ENCODE measurements around the gene CAMKMT.

CAMKMT gene

DNA sequence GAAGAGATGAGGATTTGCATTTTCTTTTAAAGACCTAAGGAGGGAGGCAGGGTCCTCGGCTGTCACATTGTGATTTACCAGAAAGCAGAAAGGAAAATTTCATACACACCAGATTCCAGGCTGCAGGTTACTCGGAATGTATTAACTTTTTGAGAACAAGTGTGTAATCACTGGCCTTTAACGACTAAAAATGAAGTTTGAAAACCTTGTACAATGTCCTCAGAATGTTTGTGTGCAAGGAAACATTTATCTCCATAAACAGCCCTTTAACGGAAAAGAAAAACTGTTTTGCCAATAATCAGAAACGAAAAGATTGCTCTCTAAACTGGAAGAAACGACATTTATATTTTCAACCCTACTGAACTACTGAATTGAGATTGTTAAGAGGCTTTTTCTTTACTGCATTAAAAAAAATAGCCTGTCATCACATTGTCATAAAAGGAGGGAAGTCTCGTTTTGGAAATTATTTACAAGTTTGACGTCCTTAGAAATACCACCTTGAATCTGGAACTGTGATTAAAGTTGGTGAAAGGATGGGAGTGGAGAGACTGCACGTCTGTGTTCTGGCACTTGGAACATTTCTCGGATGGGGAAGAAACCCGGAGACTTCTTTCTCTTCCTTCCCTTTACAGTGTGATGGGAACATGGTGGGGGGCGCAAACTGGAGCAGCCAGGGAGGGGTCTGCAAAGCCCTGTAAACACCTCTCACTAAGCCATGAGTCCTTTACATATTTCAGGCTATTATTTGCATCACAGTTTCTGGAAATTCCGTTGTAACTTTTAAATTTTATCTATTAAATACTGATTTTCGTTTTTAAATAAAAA is 445.7 kb downstream of the CAMKMT start:
- no peaks in the 10 kb centered on the region for H3K36me3 ChIP-seq (ENCODE audit: control insufficient read depth in 4 of 4, insufficient read depth in 4 of 4, low read length in 3 of 4)
- POLR2A ChIA-PET, result no interaction called here
- 16% methylated on average over 3 of the region's 14 CpGs for WGBS (ENCODE audit: insufficient coverage)

DNA sequence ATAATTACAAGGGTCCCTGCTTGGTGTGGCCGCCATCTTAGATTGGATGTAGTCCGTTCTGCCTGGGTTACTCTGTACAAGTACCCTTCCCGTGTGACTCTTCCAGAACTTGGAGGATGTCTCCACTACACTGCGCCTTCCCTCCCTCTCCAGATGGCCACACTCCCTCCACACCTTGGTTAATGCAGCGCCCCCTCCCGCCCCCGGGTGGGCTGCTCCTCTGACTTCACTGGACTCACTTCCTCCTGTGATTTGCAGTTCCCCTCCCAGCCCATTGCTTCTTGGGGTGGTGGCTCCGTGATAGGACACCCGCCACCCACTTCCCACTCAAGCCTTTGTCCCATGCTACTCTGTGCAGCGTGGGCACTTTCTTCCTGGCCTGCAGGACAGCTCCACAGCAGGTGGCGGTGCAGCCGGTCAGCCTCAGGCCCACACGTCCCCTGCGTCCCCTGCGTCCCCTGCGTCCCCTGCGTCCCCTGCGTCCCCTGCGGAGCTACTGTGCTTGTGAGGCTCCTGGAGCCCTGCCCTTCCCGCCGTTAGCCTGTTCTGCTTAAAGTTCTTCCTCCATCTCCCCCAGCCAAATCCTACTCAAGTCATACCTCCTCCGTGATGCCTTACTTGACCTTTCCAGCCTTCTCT is 449.3 kb downstream of the CAMKMT start:
- Histone ChIP-seq H3K27me3 (replicated peaks in 2 of 5; ENCODE audit: control insufficient read depth in 4 of 5, insufficient read depth in 5 of 5, low read length in 4 of 5) (peaks cover 19 to 88% (median 24%) of the 10 kb centered on the region in 5 experiments), H3K9me3 (ENCODE audit: control extremely low read depth in 1 of 5, control insufficient read depth in 4 of 5, insufficient read depth in 2 of 5, low read depth in 1 of 5, low read length in 4 of 5) (peaks cover 0 to 3% (median 0%) of the 10 kb centered on the region in 5 experiments), H3K4me1 (ENCODE audit: control extremely low read depth in 1 of 4, control insufficient read depth in 4 of 4, insufficient read depth in 4 of 4, low read length in 3 of 4) (no peaks in the 10 kb centered on the region), H3K27ac (ENCODE audit: insufficient read depth in 1 of 2, low read depth in 1 of 2, low read length in 2 of 2, poor library complexity in 1 of 2, severe bottlenecking in 2 of 2) (no peak overlapping the region), H3K36me3 (ENCODE audit: control insufficient read depth in 4 of 4, insufficient read depth in 4 of 4, low read length in 3 of 4) (no peaks in the 10 kb centered on the region), H3K4me3 (ENCODE audit: control insufficient read depth in 1 of 7, extremely low read depth in 1 of 7, insufficient read depth in 4 of 7, low read depth in 2 of 7, low read length in 6 of 7) (no peak overlapping the region)
- ChIA-PET POLR2A (no interaction called here), CTCF (no interaction called here)
- WGBS (ENCODE audit: insufficient coverage), result 83% methylated on average over 20 of the region's 22 CpGs
- DNase-seq, result no peak

More for the DNA sequence above, 445.7 kb downstream of the CAMKMT start:
- H3K27ac ChIP-seq (ENCODE audit: insufficient read depth in 1 of 2, low read depth in 1 of 2, low read length in 2 of 2, poor library complexity in 1 of 2, severe bottlenecking in 2 of 2), result no peak overlapping the region
- DNase-seq, result no peak
- peaks cover 0 to 4% (median 0%) of the 10 kb centered on the region in 4 experiments for H3K4me1 ChIP-seq (ENCODE audit: control extremely low read depth in 1 of 4, control insufficient read depth in 4 of 4, insufficient read depth in 4 of 4, low read length in 3 of 4)
- peaks cover 0 to 3% (median 0%) of the 10 kb centered on the region in 5 experiments for H3K9me3 ChIP-seq (ENCODE audit: control extremely low read depth in 1 of 5, control insufficient read depth in 4 of 5, insufficient read depth in 2 of 5, low read depth in 1 of 5, low read length in 4 of 5)
- H3K4me3 ChIP-seq (ENCODE audit: control insufficient read depth in 1 of 7, extremely low read depth in 1 of 7, insufficient read depth in 4 of 7, low read depth in 2 of 7, low read length in 6 of 7), result no peak overlapping the region
- CTCF ChIA-PET, result no interaction called here
- peaks cover 28 to 98% (median 47%) of the 10 kb centered on the region in 5 experiments for H3K27me3 ChIP-seq (replicated peaks in 2 of 5; ENCODE audit: control insufficient read depth in 4 of 5, insufficient read depth in 5 of 5, low read length in 4 of 5)

DNA sequence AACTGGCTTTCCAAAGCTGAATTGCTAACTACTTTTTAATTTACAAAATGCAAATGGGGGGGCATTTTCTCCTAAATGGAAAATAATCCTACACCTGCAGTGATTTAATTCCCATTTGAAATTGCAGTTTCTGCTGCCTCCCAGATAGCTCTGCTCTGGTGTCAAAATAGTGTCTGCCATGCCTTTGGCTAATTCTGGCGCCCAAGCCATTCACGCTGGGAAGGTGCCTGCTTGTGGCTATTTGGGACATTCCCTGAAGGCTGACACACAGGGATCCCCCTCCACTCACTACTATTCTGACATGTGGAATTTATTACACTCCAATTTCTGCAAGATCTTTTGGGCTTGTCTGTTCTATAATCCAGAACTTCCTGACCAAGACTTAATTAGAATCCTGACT is 451.4 kb downstream of the CAMKMT start:
- 100% methylated on average over 2 of the region's 2 CpGs for WGBS (ENCODE audit: insufficient coverage)

DNA sequence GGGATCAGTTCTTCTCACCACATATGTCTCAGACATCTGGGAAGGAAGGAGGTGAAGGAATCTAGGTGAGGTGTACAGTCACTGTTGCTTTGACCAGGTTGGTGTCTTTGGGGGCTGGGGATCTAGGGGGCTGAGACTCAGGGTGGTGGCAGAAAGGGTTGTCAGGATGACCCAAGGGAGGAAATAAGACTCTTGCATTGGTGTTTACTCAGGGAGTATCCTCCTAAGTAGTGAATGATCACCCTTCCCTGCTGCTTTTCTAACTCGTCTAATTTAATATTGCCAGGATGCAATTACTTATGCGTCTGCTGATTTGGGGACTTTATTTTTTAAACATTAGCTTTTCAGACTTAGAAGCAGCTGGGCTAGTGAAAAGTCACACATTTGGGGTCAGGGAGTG is 451.9 kb downstream of the CAMKMT start:
- H3K27me3 ChIP-seq (replicated peaks in 2 of 5; ENCODE audit: control insufficient read depth in 4 of 5, insufficient read depth in 5 of 5, low read length in 4 of 5), result peaks cover 2 to 73% (median 17%) of the 10 kb centered on the region in 5 experiments
- ChIA-PET CTCF (no interaction called here), POLR2A (no interaction called here)
- DNase-seq, result no peak
- no peaks in the 10 kb centered on the region for H3K36me3 ChIP-seq (ENCODE audit: control insufficient read depth in 4 of 4, insufficient read depth in 4 of 4, low read length in 3 of 4)
- no peak overlapping the region for H3K27ac ChIP-seq (ENCODE audit: insufficient read depth in 1 of 2, low read depth in 1 of 2, low read length in 2 of 2, poor library complexity in 1 of 2, severe bottlenecking in 2 of 2)
- no peak overlapping the region for H3K4me3 ChIP-seq (ENCODE audit: control insufficient read depth in 1 of 7, extremely low read depth in 1 of 7, insufficient read depth in 4 of 7, low read depth in 2 of 7, low read length in 6 of 7)
- WGBS (ENCODE audit: insufficient coverage), result 91% methylated on average over 2 of the region's 2 CpGs
- no peaks in the 10 kb centered on the region for H3K4me1 ChIP-seq (ENCODE audit: control extremely low read depth in 1 of 4, control insufficient read depth in 4 of 4, insufficient read depth in 4 of 4, low read length in 3 of 4)
- H3K9me3 ChIP-seq (ENCODE audit: control extremely low read depth in 1 of 5, control insufficient read depth in 4 of 5, insufficient read depth in 2 of 5, low read depth in 1 of 5, low read length in 4 of 5), result no peaks in the 10 kb centered on the region

More for the DNA sequence above, 451.4 kb downstream of the CAMKMT start:
- DNase-seq, result no peak
- Histone ChIP-seq H3K4me1 (ENCODE audit: control extremely low read depth in 1 of 4, control insufficient read depth in 4 of 4, insufficient read depth in 4 of 4, low read length in 3 of 4) (no peaks in the 10 kb centered on the region), H3K27ac (ENCODE audit: insufficient read depth in 1 of 2, low read depth in 1 of 2, low read length in 2 of 2, poor library complexity in 1 of 2, severe bottlenecking in 2 of 2) (no peak overlapping the region), H3K4me3 (ENCODE audit: control insufficient read depth in 1 of 7, extremely low read depth in 1 of 7, insufficient read depth in 4 of 7, low read depth in 2 of 7, low read length in 6 of 7) (no peak overlapping the region), H3K9me3 (ENCODE audit: control extremely low read depth in 1 of 5, control insufficient read depth in 4 of 5, insufficient read depth in 2 of 5, low read depth in 1 of 5, low read length in 4 of 5) (no peaks in the 10 kb centered on the region), H3K27me3 (replicated peaks in 2 of 5; ENCODE audit: control insufficient read depth in 4 of 5, insufficient read depth in 5 of 5, low read length in 4 of 5) (peaks cover 5 to 75% (median 19%) of the 10 kb centered on the region in 5 experiments), H3K36me3 (ENCODE audit: control insufficient read depth in 4 of 4, insufficient read depth in 4 of 4, low read length in 3 of 4) (no peaks in the 10 kb centered on the region)
- POLR2A ChIA-PET, result no interaction called here
- CTCF ChIA-PET, result no interaction called here

DNA sequence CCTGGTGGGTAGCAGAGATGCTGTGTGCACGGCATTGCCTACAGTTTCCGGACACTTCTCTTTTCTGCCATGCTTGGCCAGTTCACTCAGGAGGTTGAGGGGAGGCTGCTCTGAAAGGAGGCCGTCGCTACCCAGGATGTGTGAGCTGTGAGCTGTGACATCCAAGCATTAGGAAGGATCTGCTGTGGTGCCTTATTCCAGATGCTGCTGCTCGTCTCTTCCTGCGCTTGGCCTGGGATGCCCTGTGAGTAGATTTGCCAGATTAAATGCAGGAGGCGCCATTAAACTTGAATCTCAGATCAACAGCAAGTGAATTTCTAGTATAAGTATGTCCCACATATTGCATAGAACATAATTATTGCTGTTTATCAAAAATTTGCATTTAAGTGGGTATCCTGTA is 455.5 kb downstream of the CAMKMT start:
- no peak overlapping the region for H3K4me3 ChIP-seq (ENCODE audit: control insufficient read depth in 1 of 7, extremely low read depth in 1 of 7, insufficient read depth in 4 of 7, low read depth in 2 of 7, low read length in 6 of 7)
- ChIA-PET POLR2A (no interaction called here), CTCF (no interaction called here)
- H3K27ac ChIP-seq (ENCODE audit: insufficient read depth in 1 of 2, low read depth in 1 of 2, low read length in 2 of 2, poor library complexity in 1 of 2, severe bottlenecking in 2 of 2), result no peak overlapping the region
- H3K9me3 ChIP-seq (ENCODE audit: control extremely low read depth in 1 of 5, control insufficient read depth in 4 of 5, insufficient read depth in 2 of 5, low read depth in 1 of 5, low read length in 4 of 5), result no peaks in the 10 kb centered on the region
- no peak for DNase-seq
- no peaks in the 10 kb centered on the region for H3K36me3 ChIP-seq (ENCODE audit: control insufficient read depth in 4 of 4, insufficient read depth in 4 of 4, low read length in 3 of 4)
- no peaks in the 10 kb centered on the region for H3K4me1 ChIP-seq (ENCODE audit: control extremely low read depth in 1 of 4, control insufficient read depth in 4 of 4, insufficient read depth in 4 of 4, low read length in 3 of 4)
- H3K27me3 ChIP-seq (replicated peaks in 2 of 5; ENCODE audit: control insufficient read depth in 4 of 5, insufficient read depth in 5 of 5, low read length in 4 of 5), result peaks cover 0 to 64% (median 8%) of the 10 kb centered on the region in 5 experiments
- 94% methylated on average over 6 of the region's 7 CpGs for WGBS (ENCODE audit: insufficient coverage)

DNA sequence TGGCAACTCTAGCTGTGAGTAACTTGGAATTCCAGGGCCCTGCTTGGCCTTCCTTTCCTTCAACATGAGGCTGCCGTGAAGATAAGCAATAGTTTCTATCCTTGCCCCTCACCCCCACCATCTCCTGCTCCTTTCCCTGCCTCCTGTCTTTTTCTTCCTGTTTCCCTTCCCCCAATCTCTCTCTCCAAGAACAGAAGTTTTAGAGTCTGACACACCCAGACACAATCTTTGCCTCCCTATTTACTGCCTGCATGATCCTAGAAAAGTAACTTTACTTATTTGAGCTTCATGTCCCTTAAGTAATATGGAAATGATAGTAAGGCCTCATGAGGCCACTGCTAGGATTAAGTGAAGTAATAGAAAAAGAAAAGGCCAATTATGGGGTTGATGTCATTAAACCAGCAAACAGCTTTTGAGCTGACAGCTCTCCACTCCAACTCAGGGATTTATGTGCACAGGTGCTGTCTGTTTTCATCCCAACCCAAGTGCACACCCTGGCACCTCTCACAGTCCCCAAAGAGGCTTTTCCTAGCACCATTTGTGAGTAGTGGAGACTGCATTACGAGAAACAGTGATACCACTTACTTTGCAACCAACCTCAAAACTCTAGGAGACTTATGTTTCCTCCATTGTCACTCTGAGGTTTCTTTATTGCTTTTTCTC is 456.1 kb downstream of the CAMKMT start:
- no peak for DNase-seq
- Histone ChIP-seq H3K27me3 (replicated peaks in 2 of 5; ENCODE audit: control insufficient read depth in 4 of 5, insufficient read depth in 5 of 5, low read length in 4 of 5) (peaks cover 0 to 62% (median 8%) of the 10 kb centered on the region in 5 experiments), H3K9me3 (ENCODE audit: control extremely low read depth in 1 of 5, control insufficient read depth in 4 of 5, insufficient read depth in 2 of 5, low read depth in 1 of 5, low read length in 4 of 5) (no peaks in the 10 kb centered on the region), H3K36me3 (ENCODE audit: control insufficient read depth in 4 of 4, insufficient read depth in 4 of 4, low read length in 3 of 4) (no peaks in the 10 kb centered on the region), H3K27ac (ENCODE audit: insufficient read depth in 1 of 2, low read depth in 1 of 2, low read length in 2 of 2, poor library complexity in 1 of 2, severe bottlenecking in 2 of 2) (no peak overlapping the region), H3K4me1 (ENCODE audit: control extremely low read depth in 1 of 4, control insufficient read depth in 4 of 4, insufficient read depth in 4 of 4, low read length in 3 of 4) (no peaks in the 10 kb centered on the region), H3K4me3 (ENCODE audit: control insufficient read depth in 1 of 7, extremely low read depth in 1 of 7, insufficient read depth in 4 of 7, low read depth in 2 of 7, low read length in 6 of 7) (no peak overlapping the region)
- POLR2A ChIA-PET, result no interaction called here
- CTCF ChIA-PET, result no interaction called here
- WGBS (ENCODE audit: insufficient coverage), result 95% methylated on average over 2 of the region's 2 CpGs

DNA sequence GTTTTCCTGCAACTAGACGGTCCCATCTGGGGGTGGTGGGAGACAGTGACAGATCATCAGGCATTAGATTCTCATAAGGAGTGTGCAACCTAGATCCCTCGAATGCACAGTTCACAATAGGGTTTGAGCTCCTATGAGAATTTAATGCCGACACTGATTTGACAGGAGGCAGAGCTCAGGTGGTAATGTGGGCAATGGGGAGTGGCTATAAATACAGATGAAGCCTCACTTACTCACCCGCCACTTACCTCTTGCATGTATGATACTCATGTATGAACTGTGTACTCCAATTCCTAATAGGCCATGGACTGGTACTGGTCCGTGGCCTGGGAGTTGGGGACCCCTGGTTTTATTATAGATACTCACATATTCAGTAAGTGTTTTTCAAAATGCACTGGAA is 457.3 kb downstream of the CAMKMT start:
- POLR2A ChIA-PET, result no interaction called here
- H3K27me3 ChIP-seq (replicated peaks in 2 of 5; ENCODE audit: control insufficient read depth in 4 of 5, insufficient read depth in 5 of 5, low read length in 4 of 5), result peaks cover 0 to 54% (median 8%) of the 10 kb centered on the region in 5 experiments
- 100% methylated on average over 2 of the region's 5 CpGs for WGBS (ENCODE audit: insufficient coverage)

More for the DNA sequence above, 457.3 kb downstream of the CAMKMT start:
- Histone ChIP-seq H3K9me3 (ENCODE audit: control extremely low read depth in 1 of 5, control insufficient read depth in 4 of 5, insufficient read depth in 2 of 5, low read depth in 1 of 5, low read length in 4 of 5) (no peaks in the 10 kb centered on the region), H3K27ac (ENCODE audit: insufficient read depth in 1 of 2, low read depth in 1 of 2, low read length in 2 of 2, poor library complexity in 1 of 2, severe bottlenecking in 2 of 2) (no peak overlapping the region), H3K4me1 (ENCODE audit: control extremely low read depth in 1 of 4, control insufficient read depth in 4 of 4, insufficient read depth in 4 of 4, low read length in 3 of 4) (no peaks in the 10 kb centered on the region), H3K4me3 (ENCODE audit: control insufficient read depth in 1 of 7, extremely low read depth in 1 of 7, insufficient read depth in 4 of 7, low read depth in 2 of 7, low read length in 6 of 7) (no peak overlapping the region), H3K36me3 (ENCODE audit: control insufficient read depth in 4 of 4, insufficient read depth in 4 of 4, low read length in 3 of 4) (no peaks in the 10 kb centered on the region)
- DNase-seq, result no peak
- CTCF ChIA-PET, result no interaction called here
